ENCODE measurements around the gene DLL3.

- TF ChIP-seq CTCF (IDR thresholded peaks at IDR 0.05 in 4 of 5, conservative IDR thresholded peaks at IDR 0.05 in 1 of 5) (no peak), POLR2A (IDR thresholded peaks at IDR 0.05) (no peak)
Measured at GRCh38 chr19:39506598-39506943, 7.8 kb downstream of the DLL3 start.
